Kidney epithelial cell (primary cell): ENCODE measurements around the gene CREB3L4. TPM values are rescaled to one million over a fixed set of nuclear protein-coding genes. Genes with fewer than 3 reads are reported as not detected.

ENCODE experiments used
- DNase-seq: peaks from one replicate; pipeline ENCODE4 v3.0.0-alpha.2; 2010; ENCODE audit warnings: low read depth
- H3K27me3 ChIP-seq: 2 replicates; pipeline ENCODE4 v1.6.0; 2011; ENCODE audit warnings: low read length; ENCODE audit not compliant: control insufficient read depth, insufficient read depth
- H3K36me3 ChIP-seq: 2 replicates; pipeline ENCODE4 v1.5.1; 2011; ENCODE audit warnings: low read length; ENCODE audit not compliant: control insufficient read depth, insufficient read depth
- H3K4me3 ChIP-seq: 2 replicates; pipeline ENCODE4 v1.5.1; 2011; ENCODE audit warnings: low read depth, mild to moderate bottlenecking, control low read depth, low read length
- total RNA-seq: library from RNA; depleted of rRNA; stranded (reverse); fragments of >200 nt; gene quantifications from 2 replicates; pipeline ENCODE4 v1.2.3, GENCODE V29; 2015
- TF ChIP-seq, protein P1 (sequence below): IDR thresholded peaks from 2 replicates; pipeline ENCODE4 v1.5.1; 2011; ENCODE audit warnings: mild to moderate bottlenecking, moderate library complexity, low read length, control low read depth, inconsistent platforms; ENCODE audit not compliant: insufficient read depth, poor library complexity, severe bottlenecking

CREB3L4 gene, protein sequence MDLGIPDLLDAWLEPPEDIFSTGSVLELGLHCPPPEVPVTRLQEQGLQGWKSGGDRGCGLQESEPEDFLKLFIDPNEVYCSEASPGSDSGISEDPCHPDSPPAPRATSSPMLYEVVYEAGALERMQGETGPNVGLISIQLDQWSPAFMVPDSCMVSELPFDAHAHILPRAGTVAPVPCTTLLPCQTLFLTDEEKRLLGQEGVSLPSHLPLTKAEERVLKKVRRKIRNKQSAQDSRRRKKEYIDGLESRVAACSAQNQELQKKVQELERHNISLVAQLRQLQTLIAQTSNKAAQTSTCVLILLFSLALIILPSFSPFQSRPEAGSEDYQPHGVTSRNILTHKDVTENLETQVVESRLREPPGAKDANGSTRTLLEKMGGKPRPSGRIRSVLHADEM
- 11.8 and 14.5 TPM in 2 replicates for total RNA-seq

DNA sequence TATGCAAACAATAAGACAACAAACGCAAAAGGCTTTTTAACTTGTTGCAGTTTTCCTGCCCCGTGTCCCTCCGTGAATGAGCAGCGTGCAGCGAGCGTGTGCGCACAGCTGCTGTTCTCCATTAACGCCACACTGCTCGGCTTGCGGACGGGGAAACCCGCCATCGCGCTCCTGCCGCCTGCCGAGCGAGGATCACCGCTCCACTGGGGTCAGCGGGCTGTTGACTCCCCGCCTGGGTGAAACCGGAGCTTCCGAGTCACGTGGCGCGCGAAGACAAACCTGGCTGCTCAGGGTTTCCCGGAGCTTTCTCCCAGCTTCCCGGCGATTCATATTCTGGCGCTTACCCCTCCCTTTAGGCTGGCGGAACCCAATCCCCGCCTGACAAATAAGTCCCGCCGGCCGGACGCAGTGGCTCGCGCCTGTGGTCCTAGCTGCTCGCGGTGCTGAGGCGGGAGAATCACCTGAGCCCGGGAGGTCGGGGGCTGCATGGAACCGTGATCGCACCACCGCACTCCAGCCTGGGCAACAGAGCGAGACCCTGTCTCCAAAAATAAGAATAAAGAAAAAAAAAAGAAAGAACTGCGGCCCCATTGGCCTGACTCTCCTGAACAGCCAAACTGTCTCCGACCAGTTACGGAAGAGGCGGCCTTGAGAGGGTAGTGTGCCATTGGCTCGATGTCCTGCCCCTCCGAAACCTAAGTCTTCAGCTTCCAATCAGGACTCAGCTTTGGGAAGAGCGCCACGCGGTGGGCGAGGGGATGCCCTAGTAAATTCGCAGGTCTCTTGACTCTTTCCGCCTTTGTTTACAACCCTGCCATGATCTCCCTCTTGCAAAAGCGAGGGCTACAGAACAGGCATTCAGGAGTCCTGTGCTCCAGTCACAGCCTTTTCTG lies at the start of gene CREB3L4:
Gene CREB3L4, plus strand, starts transcription at position 796 of the 893 bp plus-strand sequence. CDS start 624 bp downstream, outside the sequence.
- H3K4me3 ChIP-seq: peak within 1 kb of the TSS; percentile 44
- H3K36me3 ChIP-seq: no peaks in the 10 kb centered on the region
- TF ChIP-seq, protein P1, sequence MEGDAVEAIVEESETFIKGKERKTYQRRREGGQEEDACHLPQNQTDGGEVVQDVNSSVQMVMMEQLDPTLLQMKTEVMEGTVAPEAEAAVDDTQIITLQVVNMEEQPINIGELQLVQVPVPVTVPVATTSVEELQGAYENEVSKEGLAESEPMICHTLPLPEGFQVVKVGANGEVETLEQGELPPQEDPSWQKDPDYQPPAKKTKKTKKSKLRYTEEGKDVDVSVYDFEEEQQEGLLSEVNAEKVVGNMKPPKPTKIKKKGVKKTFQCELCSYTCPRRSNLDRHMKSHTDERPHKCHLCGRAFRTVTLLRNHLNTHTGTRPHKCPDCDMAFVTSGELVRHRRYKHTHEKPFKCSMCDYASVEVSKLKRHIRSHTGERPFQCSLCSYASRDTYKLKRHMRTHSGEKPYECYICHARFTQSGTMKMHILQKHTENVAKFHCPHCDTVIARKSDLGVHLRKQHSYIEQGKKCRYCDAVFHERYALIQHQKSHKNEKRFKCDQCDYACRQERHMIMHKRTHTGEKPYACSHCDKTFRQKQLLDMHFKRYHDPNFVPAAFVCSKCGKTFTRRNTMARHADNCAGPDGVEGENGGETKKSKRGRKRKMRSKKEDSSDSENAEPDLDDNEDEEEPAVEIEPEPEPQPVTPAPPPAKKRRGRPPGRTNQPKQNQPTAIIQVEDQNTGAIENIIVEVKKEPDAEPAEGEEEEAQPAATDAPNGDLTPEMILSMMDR: peak; percentile 46
- peak; percentile 96 for DNase-seq
- H3K27me3 ChIP-seq: no peaks in the 10 kb centered on the region

DNA sequence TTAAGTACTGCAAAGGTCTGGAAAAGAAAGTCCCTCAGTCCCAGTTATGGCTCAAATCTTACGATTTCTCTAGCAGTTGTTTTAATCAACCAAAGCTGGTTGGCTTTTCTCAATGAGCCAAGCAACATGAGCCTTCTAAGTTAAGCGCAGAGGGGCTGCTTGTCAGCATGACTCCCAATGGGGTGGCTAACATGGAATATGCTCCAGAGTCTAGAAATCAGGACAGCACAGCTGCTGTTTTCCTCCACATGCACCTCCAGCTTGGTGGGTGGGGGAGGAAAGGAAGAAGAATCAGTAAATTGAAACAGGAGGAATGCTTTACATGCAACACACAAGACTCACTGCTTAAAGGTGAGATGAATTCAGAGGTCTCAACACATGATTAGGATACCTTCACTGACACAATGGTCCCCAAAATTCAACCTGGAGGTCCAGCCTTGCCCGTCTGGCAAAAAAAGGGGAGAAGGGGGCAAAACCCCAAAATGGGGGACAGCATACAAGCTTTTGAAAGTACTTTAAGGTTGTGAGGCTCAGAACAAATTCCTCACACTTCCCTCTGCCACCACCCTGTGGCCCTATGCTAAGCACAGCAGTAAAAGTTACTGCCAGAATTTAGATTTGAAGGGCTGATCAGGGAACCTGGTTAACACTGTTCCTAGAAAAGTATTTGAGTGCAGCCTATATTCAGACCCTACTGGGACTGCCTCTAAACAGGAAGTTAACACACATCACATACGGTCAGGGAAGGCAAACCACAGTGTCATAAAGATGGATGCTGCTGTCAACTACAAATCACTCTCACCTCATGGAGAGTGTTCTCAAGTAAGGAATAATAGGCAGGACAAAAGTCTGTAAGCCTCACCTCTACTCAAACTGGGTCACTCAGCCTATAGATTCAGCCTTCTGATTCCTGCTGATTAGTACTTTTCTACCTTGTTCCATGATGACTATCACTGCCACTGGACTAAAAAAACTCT lies 47.5 kb upstream of the CREB3L4 start:
- DNase-seq: no peak
- TF ChIP-seq, protein P1: peak; percentile 27
- H3K36me3 ChIP-seq: no peaks in the 10 kb centered on the region
- H3K4me3 ChIP-seq: no peak overlapping the region
- H3K27me3 ChIP-seq: no peaks in the 10 kb centered on the region

DNA sequence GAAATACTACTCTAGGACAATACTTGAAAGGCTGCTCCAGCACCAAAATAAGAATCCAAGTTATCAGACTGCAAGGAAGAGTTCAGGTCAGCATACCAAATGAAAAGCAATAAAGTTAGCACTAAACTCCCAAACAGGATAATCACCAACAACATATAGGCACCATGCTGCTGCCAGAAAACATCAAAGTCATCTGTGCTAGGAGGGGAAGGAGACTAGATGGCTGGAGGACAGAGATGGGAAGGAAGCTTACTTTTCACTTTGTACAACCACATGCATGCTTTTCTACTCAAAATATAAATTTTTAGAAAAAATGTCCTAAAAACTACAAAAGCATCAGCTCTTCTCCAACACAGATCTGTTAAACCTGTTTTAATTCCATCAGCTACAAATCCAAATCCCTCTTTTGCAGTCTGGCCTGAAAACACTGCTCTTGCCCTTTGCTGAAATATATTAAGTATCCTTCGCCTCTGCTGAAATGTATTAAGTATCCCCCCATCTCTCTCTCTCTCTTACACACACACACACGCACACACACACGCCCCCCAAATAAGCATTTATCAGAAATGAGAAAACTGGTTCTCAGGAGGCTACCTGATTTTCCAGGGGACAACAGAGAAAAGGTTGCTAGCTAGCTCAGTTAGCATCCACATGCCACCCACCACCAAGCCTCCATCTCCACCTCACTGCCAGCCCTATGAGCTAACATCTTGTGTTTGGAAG lies 46.5 kb upstream of the CREB3L4 start:
- DNase-seq: no peak
- Histone ChIP-seq H3K27me3 (no peaks in the 10 kb centered on the region), H3K36me3 (no peaks in the 10 kb centered on the region), H3K4me3 (peak overlapping the region; percentile 84)
- TF ChIP-seq, protein P1: no peak

DNA sequence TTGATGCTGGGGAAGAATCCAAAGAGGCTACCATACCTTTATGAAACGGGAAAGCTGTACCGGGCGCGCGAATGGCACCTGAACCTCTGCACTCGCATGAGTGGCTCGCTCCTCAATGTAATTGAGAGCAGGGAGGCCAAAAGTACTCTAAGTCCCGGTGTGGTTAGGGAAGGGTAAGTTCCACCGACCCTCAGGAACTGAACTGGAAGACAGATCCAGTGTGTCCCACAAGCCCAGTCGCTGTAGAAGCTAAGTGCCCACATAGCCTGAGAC lies 46.0 kb upstream of the CREB3L4 start:
- H3K27me3 ChIP-seq: no peaks in the 10 kb centered on the region
- peak overlapping the region; percentile 84 for H3K4me3 ChIP-seq
- TF ChIP-seq, protein P1: no peak
- H3K36me3 ChIP-seq: no peaks in the 10 kb centered on the region
- DNase-seq: no peak
